Fibroblast of pulmonary artery (primary cell): ENCODE measurements around the gene BRPF3.

ENCODE experiments used
- DNase-seq: peaks from one replicate; pipeline ENCODE4 v3.0.0-alpha.2; 2010; ENCODE audit warnings: low read depth
- H3K4me3 ChIP-seq: replicated peaks from 2 replicates; pipeline ENCODE4 v1.5.1; 2011; ENCODE audit warnings: low read depth, mild to moderate bottlenecking, control low read depth, low read length, moderate library complexity
- TF ChIP-seq, protein P1 (sequence below): IDR thresholded peaks from 2 replicates; pipeline ENCODE4 v1.5.1; 2011; ENCODE audit warnings: mild to moderate bottlenecking, control low read depth, low read length, inconsistent platforms; ENCODE audit errors: missing control alignments

The BRPF3 gene

DNA sequence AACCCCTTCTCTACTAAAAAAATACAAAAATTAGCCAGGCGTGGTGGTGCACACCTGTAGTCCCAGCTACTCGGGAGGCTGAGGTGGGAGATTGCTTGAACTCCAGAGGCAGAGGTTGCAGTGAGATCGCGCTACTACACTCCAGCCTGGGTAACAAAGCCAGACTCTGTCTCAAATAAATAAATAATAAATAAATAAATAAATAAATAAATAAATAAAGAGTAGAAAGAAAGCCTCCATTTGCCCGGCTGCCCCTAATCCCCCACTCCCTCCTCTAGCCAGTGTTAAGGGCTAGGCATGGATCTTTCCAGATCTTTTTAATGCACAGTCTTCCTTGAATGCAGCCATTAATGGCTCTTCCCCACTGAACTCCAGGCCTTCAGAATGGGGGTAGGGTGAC is 76.5 kb downstream of the BRPF3 start:
- TF ChIP-seq, protein P1, sequence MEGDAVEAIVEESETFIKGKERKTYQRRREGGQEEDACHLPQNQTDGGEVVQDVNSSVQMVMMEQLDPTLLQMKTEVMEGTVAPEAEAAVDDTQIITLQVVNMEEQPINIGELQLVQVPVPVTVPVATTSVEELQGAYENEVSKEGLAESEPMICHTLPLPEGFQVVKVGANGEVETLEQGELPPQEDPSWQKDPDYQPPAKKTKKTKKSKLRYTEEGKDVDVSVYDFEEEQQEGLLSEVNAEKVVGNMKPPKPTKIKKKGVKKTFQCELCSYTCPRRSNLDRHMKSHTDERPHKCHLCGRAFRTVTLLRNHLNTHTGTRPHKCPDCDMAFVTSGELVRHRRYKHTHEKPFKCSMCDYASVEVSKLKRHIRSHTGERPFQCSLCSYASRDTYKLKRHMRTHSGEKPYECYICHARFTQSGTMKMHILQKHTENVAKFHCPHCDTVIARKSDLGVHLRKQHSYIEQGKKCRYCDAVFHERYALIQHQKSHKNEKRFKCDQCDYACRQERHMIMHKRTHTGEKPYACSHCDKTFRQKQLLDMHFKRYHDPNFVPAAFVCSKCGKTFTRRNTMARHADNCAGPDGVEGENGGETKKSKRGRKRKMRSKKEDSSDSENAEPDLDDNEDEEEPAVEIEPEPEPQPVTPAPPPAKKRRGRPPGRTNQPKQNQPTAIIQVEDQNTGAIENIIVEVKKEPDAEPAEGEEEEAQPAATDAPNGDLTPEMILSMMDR, result no peak
- no peak overlapping the region for H3K4me3 ChIP-seq
- no peak for DNase-seq

DNA sequence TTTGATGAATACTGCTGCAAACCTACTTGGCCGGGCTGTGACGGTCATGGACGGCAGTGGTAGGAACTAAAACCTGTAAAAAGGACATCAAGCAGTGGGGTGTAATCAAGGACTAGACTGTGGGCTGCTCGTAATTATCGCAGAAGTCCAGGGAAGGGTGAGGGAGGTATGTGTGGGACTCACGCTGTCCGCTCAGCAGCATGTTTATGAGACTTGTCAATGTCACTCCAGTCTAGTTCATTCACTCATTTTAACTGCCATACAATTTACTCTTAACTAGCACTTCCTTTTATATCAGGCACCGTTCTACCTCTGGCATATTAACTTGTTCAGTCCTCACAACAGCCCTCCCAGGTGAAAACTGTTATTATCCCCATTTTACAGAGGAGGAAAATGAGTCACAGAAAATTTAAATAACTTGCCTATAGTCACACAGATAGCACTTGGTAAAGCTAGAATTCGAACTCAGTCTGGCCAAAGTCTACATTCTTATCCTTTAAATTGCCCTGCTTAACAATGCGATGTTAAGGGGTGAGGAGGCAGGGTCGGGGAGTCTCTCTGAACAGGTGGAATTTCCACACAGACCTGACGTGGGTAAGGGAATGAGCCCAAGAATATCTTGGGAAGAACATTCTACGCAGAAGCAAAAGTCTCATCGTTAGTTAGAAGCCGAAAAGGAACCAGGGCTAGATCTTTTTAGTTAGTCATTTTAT is 77.4 kb downstream of the BRPF3 start:
- no peak overlapping the region for H3K4me3 ChIP-seq
- DNase-seq, result no peak
- TF ChIP-seq, protein P1, result no peak

DNA sequence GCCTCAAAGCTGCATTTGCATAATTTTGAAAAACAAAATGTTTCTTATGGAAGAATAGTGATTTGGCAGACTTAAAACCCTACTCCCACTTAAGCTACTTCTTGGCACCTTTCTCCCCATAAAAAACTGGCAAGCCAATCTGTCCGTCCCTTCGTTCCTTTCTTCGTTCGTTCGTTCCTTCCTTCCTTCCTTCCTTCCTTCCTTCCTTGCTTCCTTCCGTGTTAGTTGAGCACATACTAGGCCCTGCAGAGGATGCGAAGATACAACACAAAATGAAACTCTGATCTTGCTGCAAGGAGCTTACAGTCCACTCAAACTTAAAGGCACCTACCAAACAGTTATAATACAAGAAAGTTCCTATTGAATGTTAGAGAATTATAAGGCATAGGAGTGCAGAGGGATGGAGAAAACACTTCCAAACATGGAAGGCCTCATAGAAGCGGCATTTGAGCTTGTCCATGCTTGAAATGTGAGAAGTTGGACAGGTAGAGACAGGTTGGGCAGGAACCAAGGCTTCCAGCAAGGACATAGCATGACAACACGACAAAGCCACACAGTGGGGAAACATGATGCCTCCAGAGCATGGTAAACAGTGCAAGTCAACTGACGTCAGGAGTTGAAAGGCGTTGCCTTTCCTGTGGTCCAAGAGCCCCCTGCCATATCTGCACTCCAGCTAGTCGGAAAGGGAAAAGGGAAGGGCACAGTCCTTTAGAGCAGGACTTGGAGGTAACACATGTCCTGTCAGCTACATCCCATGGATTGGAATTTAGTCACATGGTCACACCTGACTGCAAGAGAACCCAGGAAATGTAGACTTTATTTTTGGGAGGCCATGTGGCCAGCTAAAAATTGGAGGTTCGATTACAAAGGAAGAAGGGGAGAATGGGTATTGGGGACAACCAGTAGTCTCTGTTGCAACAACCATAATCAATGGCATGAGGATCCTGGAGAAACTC is 80.3 kb downstream of the BRPF3 start:
- no peak overlapping the region for H3K4me3 ChIP-seq
- DNase-seq, result no peak
- TF ChIP-seq, protein P1, result no peak

DNA sequence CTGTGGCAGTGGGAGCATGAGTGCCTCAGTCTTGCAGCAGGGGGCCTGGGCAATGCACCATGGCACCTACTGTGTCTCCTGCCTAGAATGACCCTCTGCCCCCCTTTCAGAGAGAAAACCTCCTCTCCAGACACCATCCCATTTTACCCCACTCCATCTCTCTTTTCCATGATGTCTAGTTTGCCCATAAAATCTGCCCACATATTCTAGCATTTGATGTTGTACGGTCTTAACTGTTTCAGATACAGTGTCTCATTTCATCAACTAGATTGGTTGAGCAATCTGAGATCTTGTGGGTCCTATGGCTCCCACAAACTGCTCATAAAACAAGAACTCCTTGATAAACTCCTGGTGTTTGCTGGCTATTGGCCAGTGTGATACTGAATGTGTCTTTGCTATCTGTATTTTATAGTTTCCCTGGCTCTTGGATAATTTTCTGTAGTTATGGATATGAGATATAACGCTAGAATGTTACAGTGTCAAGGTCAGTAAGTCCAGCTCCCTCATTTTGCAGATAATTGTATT is 81.5 kb downstream of the BRPF3 start:
- DNase-seq, result no peak
- TF ChIP-seq, protein P1, result no peak
- H3K4me3 ChIP-seq, result no peak overlapping the region

DNA sequence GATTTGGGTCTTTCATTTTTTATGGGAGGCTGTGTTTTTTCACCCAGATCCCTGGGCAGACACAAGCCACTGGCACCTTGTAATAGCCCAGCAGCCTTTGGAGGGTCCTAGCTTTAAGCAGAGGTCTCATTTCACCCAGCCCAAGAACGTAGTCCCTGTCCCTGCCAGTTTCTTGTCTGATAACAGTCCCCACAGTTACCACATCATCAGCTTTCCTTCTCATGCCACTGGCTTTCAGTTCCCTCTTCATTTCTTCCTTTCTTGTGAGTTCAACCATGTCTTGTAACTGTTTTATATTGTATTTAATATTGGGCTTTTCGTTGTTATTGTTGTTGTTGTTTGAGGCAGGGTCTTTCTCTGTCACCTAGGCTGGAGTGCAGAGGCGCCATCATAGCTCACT is 83.9 kb downstream of the BRPF3 start:
- TF ChIP-seq, protein P1, result no peak
- H3K4me3 ChIP-seq, result no peak overlapping the region
- DNase-seq, result no peak

DNA sequence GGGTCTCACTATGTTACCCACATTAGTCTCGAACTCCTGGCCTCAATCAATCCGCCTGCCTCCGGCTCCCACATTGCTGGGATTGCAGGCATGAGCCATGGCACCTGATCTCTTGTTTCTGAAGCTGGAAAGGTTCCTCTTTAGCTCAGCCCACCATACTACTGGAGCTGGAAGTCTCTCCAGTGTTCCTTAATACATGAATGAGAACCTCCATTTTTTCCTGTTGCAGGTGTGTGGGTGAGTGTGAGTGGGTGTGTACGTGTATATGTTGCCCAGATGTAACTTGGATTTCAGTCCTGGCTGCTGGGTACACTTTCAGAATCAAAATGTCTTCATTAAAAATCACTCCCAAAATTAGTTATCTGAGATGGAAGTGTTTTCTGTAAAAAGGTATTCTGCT is 84.4 kb downstream of the BRPF3 start:
- no peak for DNase-seq
- no peak overlapping the region for H3K4me3 ChIP-seq
- TF ChIP-seq, protein P1, result no peak
